Fibroblast of the aortic adventitia (primary cell): ENCODE data around the gene SAT1. TPM values are rescaled to one million over a fixed set of nuclear protein-coding genes. Genes with fewer than 3 reads are reported as not detected.
A peak's percentile ranks its signal among the peaks of the same experiment; 100 is the strongest.
"Not testable (repeated sequence)": the region's sequence is repeated elsewhere in the genome, so short reads cannot be mapped to it uniquely, and the experiment has no call there.

Experiments
- DNase-seq: peaks from one replicate; pipeline ENCODE4 v3.0.0-alpha.2; 2010; ENCODE audit warnings: low read depth
- H3K4me3 ChIP-seq: 2 replicates; pipeline ENCODE4 v1.5.1; 2011; ENCODE audit warnings: low read depth, mild to moderate bottlenecking, control low read depth, low read length, moderate library complexity
- CTCF ChIP-seq: IDR thresholded peaks from 2 replicates; pipeline ENCODE4 v1.5.1; 2011; ENCODE audit warnings: mild to moderate bottlenecking, low read length, control low read depth, inconsistent platforms; ENCODE audit not compliant: insufficient read depth
- total RNA-seq: library from RNA; depleted of rRNA; stranded (reverse); fragments of >200 nt; gene quantifications from 2 replicates; pipeline ENCODE4 v1.2.3, GENCODE V29; 2012; ENCODE audit warnings: low replicate concordance

SAT1 gene
- 75.7 and 450 TPM in 2 replicates for total RNA-seq

GRCh38 chrX:23782863-23783588 is at the start of gene SAT1:
Gene SAT1, plus strand, starts transcription at chrX:23783173. Its CDS starts 179 bp downstream, at chrX:23783352.
- DNase-seq: peak; percentile 93

GRCh38 chrX:23736030-23736429 is 46.9 kb upstream of the SAT1 start:
- DNase-seq: no peak
- TF ChIP-seq CTCF: no peak
- no peak overlapping the region for H3K4me3 ChIP-seq

More at GRCh38 chrX:23782863-23783588, at the start of gene SAT1:
- peak within 1 kb of the TSS; percentile 79 for H3K4me3 ChIP-seq
- TF ChIP-seq CTCF: peak; percentile 70

GRCh38 chrX:23737413-23737812 is 45.6 kb upstream of the SAT1 start:
- DNase-seq: peak; percentile 22
- TF ChIP-seq CTCF: no peak
- no peak overlapping the region for H3K4me3 ChIP-seq

GRCh38 chrX:23742174-23742696 is 40.7 kb upstream of the SAT1 start:
- peak overlapping the region; percentile 75 for H3K4me3 ChIP-seq
- peak; percentile 80 for DNase-seq
- no peak for TF ChIP-seq CTCF

GRCh38 chrX:23742697-23743622 is 40.0 kb upstream of the SAT1 start, which contains the start of gene ACOT9:
Gene ACOT9, minus strand, starts transcription at chrX:23743276. Its CDS starts 132 bp downstream, at chrX:23743144.
- H3K4me3 ChIP-seq: peak within 1 kb of the TSS; percentile 75
- DNase-seq: peak; percentile 95
- no peak for TF ChIP-seq CTCF

- DNase-seq: not testable (repeated sequence)
- H3K4me3 ChIP-seq: peak overlapping the region; percentile 35
Measured at GRCh38 chrX:23743623-23743971, 39.4 kb upstream of the SAT1 start.

- H3K4me3 ChIP-seq: no peak overlapping the region
- no peak for DNase-seq
- no peak for TF ChIP-seq CTCF
Measured at GRCh38 chrX:23745786-23746185, 37.2 kb upstream of the SAT1 start.
